K562 (cell line): Measurements from ENCODE around the gene QKI. TPM values are rescaled to one million over a fixed set of nuclear protein-coding genes. Genes with fewer than 3 reads are reported as not detected.

ENCODE experiments used
- ATAC-seq: fragments of 200-7000 bp; cut with Tn5 transposase; 3 replicates; pipeline ENCODE4 v1.9.1; 2020; ENCODE audit warnings: moderate library complexity
- BruUV-seq: library from RNA; stranded (reverse); fragments of 400-500 nt; replicated peaks from 2 replicates; lab custom pipeline; 2021; lab: Mats Ljungman, UMichigan
- CTCF ChIA-PET: fragments of 300-600 bp; formaldehyde crosslinking; extraction: SDS; loops from one replicate; lab custom pipeline; 2021; ENCODE audit warnings: low intra/inter-chr PET ratio; lab: Yijun Ruan, JAX
- POLR2A ChIA-PET: fragments of 300-600, 350-650 bp; sonication (Branson Sonifier 250); formaldehyde crosslinking; extraction: SDS; loops from one replicate; lab custom pipeline; 2021; ENCODE audit warnings: antibody characterized with exemption, inconsistent platforms; lab: Yijun Ruan, JAX
- DNase-seq, 4 experiments: peaks; one replicate each; pipeline versions ENCODE4 v3.0.0 to v3.0.0-alpha.2; 2011 to 2018; ENCODE audit warnings: low spot score in 3 of 4, mixed read lengths in 3 of 4; ENCODE audit errors: extremely low read depth in 1 of 4
- FAIRE-seq: peaks from 2 replicates; lab custom pipeline; 2011; peaks lifted over from hg19 to GRCh38; lab: Jason Lieb, UNC
- H2AFZ ChIP-seq: 2 replicates; pipeline ENCODE4 v1.6.0; 2011; ENCODE audit warnings: low read depth, low read length, control low read depth, inconsistent platforms
- H3K27ac ChIP-seq: fragments of 200-600 bp; 3 replicates; pipeline ENCODE4 v1.8.0; 2011; ENCODE audit warnings: low read depth, mild to moderate bottlenecking, control low read depth, inconsistent platforms, low read length, moderate library complexity, mixed read lengths; ENCODE audit errors: extremely low read depth
- H3K27me3 ChIP-seq, 2 experiments: fragments of 300-600 bp in 1 of 2; 2 replicates in 1 of 2; 3 replicates in 1 of 2; pipeline versions ENCODE4 v1.6.0 to v1.8.0; 2011; ENCODE audit warnings: inconsistent platforms in 2 of 2, low read length in 2 of 2, mild to moderate bottlenecking in 1 of 2, mixed read lengths in 1 of 2, moderate library complexity in 1 of 2; ENCODE audit not compliant: control insufficient read depth in 2 of 2, insufficient read depth in 2 of 2
- H3K36me3 ChIP-seq: fragments of 300-600 bp; 3 replicates; pipeline ENCODE4 v1.8.0; 2011; ENCODE audit warnings: mild to moderate bottlenecking, low read length, inconsistent platforms; ENCODE audit not compliant: control insufficient read depth, insufficient read depth
- H3K4me1 ChIP-seq, 2 experiments: fragments of 200-600 bp in 1 of 2; replicated peaks in 1 of 2; 2 replicates in 1 of 2; 3 replicates in 1 of 2; pipeline versions ENCODE4 v1.5.1 to v1.8.0; 2011; ENCODE audit warnings: inconsistent platforms in 2 of 2, low read length in 2 of 2, mild to moderate bottlenecking in 1 of 2, mixed read lengths in 1 of 2, moderate library complexity in 1 of 2; ENCODE audit not compliant: control insufficient read depth in 2 of 2, insufficient read depth in 2 of 2
- H3K4me2 ChIP-seq: 2 replicates; pipeline ENCODE4 v1.6.1; 2011; ENCODE audit warnings: low read length, control low read depth, inconsistent platforms, mixed read lengths; ENCODE audit not compliant: insufficient read depth
- H3K4me3 ChIP-seq: fragments of 200-600 bp; sonication (generic), shearing (Covaris generic); 2 replicates; pipeline ENCODE4 v1.5.1; 2016; ENCODE audit warnings: control low read depth, inconsistent platforms
- H3K79me2 ChIP-seq: fragments of 200-600 bp; 3 replicates; pipeline ENCODE4 v1.8.0; 2011; ENCODE audit warnings: low read length, inconsistent platforms; ENCODE audit not compliant: control insufficient read depth, insufficient read depth
- H3K9ac ChIP-seq, 2 experiments: 2 replicates each; pipeline versions ENCODE4 v1.6.0 to v1.6.1; 2011; ENCODE audit warnings: low read depth in 2 of 2, low read length in 2 of 2, control low read depth in 1 of 2, inconsistent platforms in 1 of 2, mild to moderate bottlenecking in 1 of 2, mixed read lengths in 1 of 2; ENCODE audit not compliant: insufficient read depth in 1 of 2
- H3K9me1 ChIP-seq: one replicate; pipeline ENCODE4 v1.6.0; 2011; ENCODE audit warnings: inconsistent platforms, mild to moderate bottlenecking, low read length, moderate library complexity; ENCODE audit not compliant: control insufficient read depth, insufficient read depth
- H3K9me3 ChIP-seq: replicated peaks from 2 replicates; pipeline ENCODE4 v1.5.1; 2011; ENCODE audit warnings: low read depth, low read length, inconsistent platforms; ENCODE audit not compliant: control insufficient read depth, insufficient read depth
- H4K20me1 ChIP-seq: replicated peaks from 2 replicates; pipeline ENCODE4 v1.6.1; 2011; ENCODE audit warnings: low read length, inconsistent platforms, mixed read lengths; ENCODE audit not compliant: control insufficient read depth, insufficient read depth
- DNMT1 ChIP-seq: fragments of 450-650 bp; IDR thresholded peaks from 2 replicates; pipeline ENCODE4 v1.6.1; 2016; ENCODE audit warnings: antibody characterized with exemption, mild to moderate bottlenecking
- ETV6 ChIP-seq, 3 experiments: fragments of 150-350 bp in 1 of 3; sonication (generic) in 1 of 3; formaldehyde crosslinking in 1 of 3; IDR thresholded peaks; 2 replicates each; pipeline versions ENCODE4 v1.6.1 to v1.8.0; 2014 to 2022; ENCODE audit warnings: borderline replicate concordance in 2 of 3, low read depth in 2 of 3, antibody characterized with exemption in 1 of 3, low read length in 1 of 3, mild to moderate bottlenecking in 1 of 3, missing genetic modification reagents in 1 of 3
- GATAD2B ChIP-seq: fragments of 450-650 bp; IDR thresholded peaks from 2 replicates; pipeline ENCODE4 v1.6.1; 2017; ENCODE audit warnings: mild to moderate bottlenecking, borderline replicate concordance
- HDAC6 ChIP-seq: IDR thresholded peaks from 2 replicates; pipeline ENCODE4 v1.6.1; 2012; ENCODE audit warnings: low read depth, mild to moderate bottlenecking, control low read depth, inconsistent platforms, low read length, moderate library complexity
- MAFG ChIP-seq: fragments of 450-650 bp; conservative IDR thresholded peaks from 2 replicates; pipeline ENCODE4 v1.6.1; 2016; ENCODE audit warnings: missing genetic modification characterization, missing compliant biosample characterization
- PHF21A ChIP-seq: fragments of 450-650 bp; IDR thresholded peaks from 2 replicates; pipeline ENCODE4 v1.6.1; 2017; ENCODE audit warnings: low read depth, borderline replicate concordance
- SRSF1 ChIP-seq: fragments of 200-400 bp; formaldehyde crosslinking; IDR thresholded peaks from 2 replicates; pipeline ENCODE4 v1.6.1; 2017; ENCODE audit warnings: mild to moderate bottlenecking, low read depth, low read length, moderate library complexity
- ZNF224 ChIP-seq: sonication (generic); formaldehyde crosslinking; IDR thresholded peaks from 2 replicates; pipeline ENCODE4 v1.8.0; 2022; ENCODE audit warnings: mild to moderate bottlenecking, missing genetic modification reagents
- ZNF274 ChIP-seq: IDR thresholded peaks from 2 replicates; pipeline ENCODE4 v1.6.1; 2011; ENCODE audit warnings: low read depth, mild to moderate bottlenecking, low read length, moderate library complexity, borderline replicate concordance
- ZNF311 ChIP-seq: fragments of 250-450 bp; sonication (Bioruptor Pico); IDR thresholded peaks from 2 replicates; pipeline ENCODE4 v1.4.0; 2020; ENCODE audit warnings: mild to moderate bottlenecking, moderate library complexity
- WGBS: fragments of 100-300 bp; shearing (Covaris generic); methylation state at CpG from one replicate; pipeline ENCODE4 v1.1.6; 2016; ENCODE audit warnings: low coverage, mixed read lengths; ENCODE audit not compliant: insufficient coverage; ENCODE audit errors: missing lambda C conversion rate; 5-methylcytosine and 5-hydroxymethylcytosine counted together
- in situ Hi-C: fragments of 300-500 bp; cut with MboI; formaldehyde crosslinking; loops from 4 replicates; pipeline ENCODE4 v1.15.0; 2018; ENCODE audit warnings: inconsistent platforms, mixed read lengths
- intact Hi-C: fragments of 100-400 bp; cut with micrococcal nuclease; formaldehyde crosslinking; loops from 2 replicates; pipeline ENCODE4 v1.14.2; 2022
- polyA plus RNA-seq, 8 experiments: library from polyadenylated mRNA; depleted of rRNA in 4 of 8; stranded (reverse) in 5 of 8; unstranded in 3 of 8; fragments of >200 nt; fragmentation: Nextera tagmentation in 2 of 8; fragmentation: Illumina TruSeq in 1 of 8; extraction: Ambion mirVana in 2 of 8; extraction: Trizol in 1 of 8; gene quantifications; 2 replicates each; pipeline versions ENCODE4 v1.2.1 to v1.2.3, GENCODE V29; 2011 to 2014; ENCODE audit warnings: inconsistent platforms in 1 of 8, missing spikeins in 1 of 8
- total RNA-seq, 7 experiments: library from RNA; depleted of rRNA in 6 of 7; stranded (reverse); fragments of >200 nt in 6 of 7; fragmentation: Illumina TruSeq in 2 of 7; extraction: Trizol in 2 of 7; gene quantifications; 2 replicates each; pipeline versions ENCODE4 v1.2.1 to v1.2.3, GENCODE V29; 2011 to 2021; ENCODE audit warnings: low replicate concordance in 1 of 7
- TF ChIP-seq, protein P1 (sequence below): sonication (generic); formaldehyde crosslinking; IDR thresholded peaks from 2 replicates; pipeline ENCODE4 v1.8.1; 2022; ENCODE audit warnings: missing genetic modification reagents
- TF ChIP-seq, protein P2 (sequence below): fragments of 150-350 bp; conservative IDR thresholded peaks from 2 replicates; pipeline ENCODE4 v1.6.1; 2014; ENCODE audit warnings: low read length
- TF ChIP-seq, protein P3 (sequence below), 2 experiments: fragments of 450-650 bp; conservative IDR thresholded peaks; 2 replicates each; pipeline ENCODE4 v1.6.1; 2017; ENCODE audit warnings: mild to moderate bottlenecking in 2 of 2, moderate library complexity in 2 of 2
- TF ChIP-seq, protein P4 (sequence below): fragments of 450-650 bp; IDR thresholded peaks from 2 replicates; pipeline ENCODE4 v1.7.0; 2016; ENCODE audit warnings: borderline replicate concordance

QKI gene
- total and polyA plus RNA-seq, 9 of the 15 experiments (the other 6 are each of a cell fraction or from before 2014, with no cell fraction given), result 20.4 to 215 (median 123) TPM

DNA sequence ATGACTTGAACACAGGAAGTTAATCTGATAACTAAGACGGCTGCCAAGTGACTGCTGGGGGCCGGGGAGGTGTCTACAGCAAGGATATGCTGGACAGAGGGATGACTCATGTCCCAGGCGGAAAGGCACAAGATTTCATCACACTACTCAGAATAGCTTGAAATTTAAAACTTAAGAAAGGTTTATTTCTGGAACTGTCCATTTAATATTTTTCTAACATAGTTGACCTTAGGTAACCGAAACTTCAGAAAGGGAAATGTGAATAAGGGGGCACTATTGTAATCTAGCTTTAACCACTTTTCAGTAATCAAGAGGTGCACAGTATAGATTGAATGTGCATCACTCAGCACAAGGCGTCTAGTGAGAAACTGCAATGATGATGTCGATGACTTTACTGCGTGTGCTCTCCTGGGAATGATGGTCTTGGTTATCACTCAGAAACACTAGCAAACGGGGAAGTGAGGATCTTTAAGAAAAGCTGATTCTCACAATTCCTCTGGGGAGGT, 171.5 kb downstream of the QKI start:
- H3K79me2 ChIP-seq, result no peaks in the 10 kb centered on the region
- H3K9me3 ChIP-seq, result 0 out of 2 replicates have a peak, but pooled peaks cover 4% of the 10 kb centered on the region
- no peaks in the 10 kb centered on the region for H3K27me3 ChIP-seq
- FAIRE-seq (peak; percentile 96), DNase-seq (peak; percentile 57 to 92 (median 74)), ATAC-seq (peak; percentile 97)
- peak overlapping the region in 1 of 2 experiments; percentile 47; a peak in 2 of 4 replicates for H3K9ac ChIP-seq
- H4K20me1 ChIP-seq, result no peaks in the 10 kb centered on the region
- H3K36me3 ChIP-seq, result no peaks in the 10 kb centered on the region
- no peak overlapping the region for H3K4me3 ChIP-seq
- peak overlapping the region; percentile 61 for H2AFZ ChIP-seq
- ChIA-PET POLR2A (interaction anchor here (0.8 to 1.0 kb wide), 2 partner anchors 10 to 14 kb away, joined by 3 read pairs; no protein-coding TSS in a partner anchor), CTCF (no interaction called here)
- H3K27ac ChIP-seq, result peak overlapping the region; percentile 79
- BruUV-seq, result no TSS peak
- in situ Hi-C loops, result no loop called here
- intact Hi-C loops, result loop anchor here (10.0 kb wide), 1 partner anchor 369 kb away; no protein-coding TSS in a partner anchor
- H3K9me1 ChIP-seq, result no peaks in the 10 kb centered on the region
- H3K4me1 ChIP-seq, result peaks cover 10 to 19% of the 10 kb centered on the region in 2 experiments; a peak in 4 of 5 replicates
- peak overlapping the region; percentile 52 for H3K4me2 ChIP-seq
- WGBS, result 2% methylated on average over 8 of the region's 8 CpGs
- TF ChIP-seq, protein P1, sequence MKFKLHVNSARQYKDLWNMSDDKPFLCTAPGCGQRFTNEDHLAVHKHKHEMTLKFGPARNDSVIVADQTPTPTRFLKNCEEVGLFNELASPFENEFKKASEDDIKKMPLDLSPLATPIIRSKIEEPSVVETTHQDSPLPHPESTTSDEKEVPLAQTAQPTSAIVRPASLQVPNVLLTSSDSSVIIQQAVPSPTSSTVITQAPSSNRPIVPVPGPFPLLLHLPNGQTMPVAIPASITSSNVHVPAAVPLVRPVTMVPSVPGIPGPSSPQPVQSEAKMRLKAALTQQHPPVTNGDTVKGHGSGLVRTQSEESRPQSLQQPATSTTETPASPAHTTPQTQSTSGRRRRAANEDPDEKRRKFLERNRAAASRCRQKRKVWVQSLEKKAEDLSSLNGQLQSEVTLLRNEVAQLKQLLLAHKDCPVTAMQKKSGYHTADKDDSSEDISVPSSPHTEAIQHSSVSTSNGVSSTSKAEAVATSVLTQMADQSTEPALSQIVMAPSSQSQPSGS (CRISPR knock-in tag), result no peak
- TF ChIP-seq, protein P2, sequence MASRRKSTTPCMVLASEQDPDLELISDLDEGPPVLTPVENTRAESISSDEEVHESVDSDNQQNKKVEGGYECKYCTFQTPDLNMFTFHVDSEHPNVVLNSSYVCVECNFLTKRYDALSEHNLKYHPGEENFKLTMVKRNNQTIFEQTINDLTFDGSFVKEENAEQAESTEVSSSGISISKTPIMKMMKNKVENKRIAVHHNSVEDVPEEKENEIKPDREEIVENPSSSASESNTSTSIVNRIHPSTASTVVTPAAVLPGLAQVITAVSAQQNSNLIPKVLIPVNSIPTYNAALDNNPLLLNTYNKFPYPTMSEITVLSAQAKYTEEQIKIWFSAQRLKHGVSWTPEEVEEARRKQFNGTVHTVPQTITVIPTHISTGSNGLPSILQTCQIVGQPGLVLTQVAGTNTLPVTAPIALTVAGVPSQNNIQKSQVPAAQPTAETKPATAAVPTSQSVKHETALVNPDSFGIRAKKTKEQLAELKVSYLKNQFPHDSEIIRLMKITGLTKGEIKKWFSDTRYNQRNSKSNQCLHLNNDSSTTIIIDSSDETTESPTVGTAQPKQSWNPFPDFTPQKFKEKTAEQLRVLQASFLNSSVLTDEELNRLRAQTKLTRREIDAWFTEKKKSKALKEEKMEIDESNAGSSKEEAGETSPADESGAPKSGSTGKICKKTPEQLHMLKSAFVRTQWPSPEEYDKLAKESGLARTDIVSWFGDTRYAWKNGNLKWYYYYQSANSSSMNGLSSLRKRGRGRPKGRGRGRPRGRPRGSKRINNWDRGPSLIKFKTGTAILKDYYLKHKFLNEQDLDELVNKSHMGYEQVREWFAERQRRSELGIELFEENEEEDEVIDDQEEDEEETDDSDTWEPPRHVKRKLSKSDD, result no peak
- TF ChIP-seq ETV6 (IDR thresholded peaks at IDR 0.05; ENCODE audit: borderline replicate concordance in 1 of 2, low read depth in 2 of 2, low read length in 1 of 2) (no peak), ETV6 (CRISPR knock-in tag; IDR thresholded peaks at IDR 0.05; ENCODE audit: borderline replicate concordance) (no peak), DNMT1 (no peak), HDAC6 (no peak), GATAD2B (peak; percentile 34; the same call in 1 of the 2 replicates), PHF21A (no peak), ZNF224 (no peak), ZNF274 (no peak), ZNF311 (CRISPR knock-in tag) (no peak), SRSF1 (no peak), MAFG (tag) (peak; percentile 39)
- TF ChIP-seq, protein P3, sequence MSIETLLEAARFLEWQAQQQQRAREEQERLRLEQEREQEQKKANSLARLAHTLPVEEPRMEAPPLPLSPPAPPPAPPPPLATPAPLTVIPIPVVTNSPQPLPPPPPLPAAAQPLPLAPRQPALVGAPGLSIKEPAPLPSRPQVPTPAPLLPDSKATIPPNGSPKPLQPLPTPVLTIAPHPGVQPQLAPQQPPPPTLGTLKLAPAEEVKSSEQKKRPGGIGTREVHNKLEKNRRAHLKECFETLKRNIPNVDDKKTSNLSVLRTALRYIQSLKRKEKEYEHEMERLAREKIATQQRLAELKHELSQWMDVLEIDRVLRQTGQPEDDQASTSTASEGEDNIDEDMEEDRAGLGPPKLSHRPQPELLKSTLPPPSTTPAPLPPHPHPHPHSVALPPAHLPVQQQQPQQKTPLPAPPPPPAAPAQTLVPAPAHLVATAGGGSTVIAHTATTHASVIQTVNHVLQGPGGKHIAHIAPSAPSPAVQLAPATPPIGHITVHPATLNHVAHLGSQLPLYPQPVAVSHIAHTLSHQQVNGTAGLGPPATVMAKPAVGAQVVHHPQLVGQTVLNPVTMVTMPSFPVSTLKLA (conservative IDR thresholded peaks at IDR 0.05), result peak in 1 of 2 experiments; percentile 58; a peak in 1 of 4 replicates
- TF ChIP-seq, protein P4, sequence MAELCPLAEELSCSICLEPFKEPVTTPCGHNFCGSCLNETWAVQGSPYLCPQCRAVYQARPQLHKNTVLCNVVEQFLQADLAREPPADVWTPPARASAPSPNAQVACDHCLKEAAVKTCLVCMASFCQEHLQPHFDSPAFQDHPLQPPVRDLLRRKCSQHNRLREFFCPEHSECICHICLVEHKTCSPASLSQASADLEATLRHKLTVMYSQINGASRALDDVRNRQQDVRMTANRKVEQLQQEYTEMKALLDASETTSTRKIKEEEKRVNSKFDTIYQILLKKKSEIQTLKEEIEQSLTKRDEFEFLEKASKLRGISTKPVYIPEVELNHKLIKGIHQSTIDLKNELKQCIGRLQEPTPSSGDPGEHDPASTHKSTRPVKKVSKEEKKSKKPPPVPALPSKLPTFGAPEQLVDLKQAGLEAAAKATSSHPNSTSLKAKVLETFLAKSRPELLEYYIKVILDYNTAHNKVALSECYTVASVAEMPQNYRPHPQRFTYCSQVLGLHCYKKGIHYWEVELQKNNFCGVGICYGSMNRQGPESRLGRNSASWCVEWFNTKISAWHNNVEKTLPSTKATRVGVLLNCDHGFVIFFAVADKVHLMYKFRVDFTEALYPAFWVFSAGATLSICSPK, result no peak
